Astrocyte of the cerebellum (primary cell): ENCODE data around the gene SPAAR.

Source experiments
- DNase-seq: peaks from one replicate; pipeline ENCODE4 v3.0.0-alpha.2; 2011; ENCODE audit warnings: low read depth
- H3K4me3 ChIP-seq: 2 replicates; pipeline ENCODE4 v1.5.1; 2011; ENCODE audit warnings: mild to moderate bottlenecking, low read depth, low read length, moderate library complexity
- CTCF ChIP-seq: IDR thresholded peaks from 2 replicates; pipeline ENCODE4 v1.5.1; 2012; ENCODE audit warnings: low read length, low read depth, moderate library complexity, mild to moderate bottlenecking; ENCODE audit errors: missing control alignments
- in situ Hi-C: cut with HindIII; loops from 2 replicates; pipeline ENCODE4 v1.10.0; 2017; ENCODE audit warnings: low sequenced_read_pairs

Gene SPAAR

GRCh38 chr9:35944841-35945240 lies 35.6 kb downstream of the SPAAR start:
- in situ Hi-C loops, result no loop called here
- TF ChIP-seq CTCF, result no peak
- no peak for DNase-seq
- H3K4me3 ChIP-seq, result no peak overlapping the region

DNA sequence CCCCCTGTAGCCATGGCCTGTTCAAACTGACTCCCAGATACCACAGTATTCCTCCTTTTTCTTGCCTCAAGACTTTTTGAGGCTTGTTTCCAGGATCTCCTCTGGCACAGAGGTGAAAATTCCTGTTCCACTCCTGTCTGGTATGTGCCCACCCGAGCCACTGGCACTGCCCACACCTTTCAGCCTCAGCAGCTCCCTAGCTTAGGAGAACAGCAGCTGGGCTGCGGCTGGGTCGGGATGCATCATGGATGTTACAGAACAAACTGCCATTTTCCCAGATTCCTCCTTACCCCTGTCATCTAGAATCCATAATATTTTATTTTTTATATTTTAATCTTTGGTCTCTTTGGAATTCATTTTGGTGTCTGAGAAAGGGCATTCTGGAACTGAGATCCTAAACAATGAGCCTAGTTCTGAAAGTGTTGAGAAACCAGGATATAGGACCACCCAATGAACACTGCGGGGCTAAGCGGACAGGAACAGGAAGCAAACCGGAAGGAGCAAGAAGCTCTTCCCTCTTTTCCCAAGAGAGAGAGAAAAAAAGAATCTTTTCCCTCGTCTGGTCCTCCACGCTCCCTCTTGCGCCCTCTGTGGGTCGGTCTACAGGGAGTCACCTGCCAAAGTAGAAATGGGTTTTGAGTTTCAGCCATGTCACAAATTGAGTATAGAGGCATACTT lies 36.2 kb downstream of the SPAAR start:
- in situ Hi-C loops, result no loop called here
- no peak overlapping the region for H3K4me3 ChIP-seq

DNA sequence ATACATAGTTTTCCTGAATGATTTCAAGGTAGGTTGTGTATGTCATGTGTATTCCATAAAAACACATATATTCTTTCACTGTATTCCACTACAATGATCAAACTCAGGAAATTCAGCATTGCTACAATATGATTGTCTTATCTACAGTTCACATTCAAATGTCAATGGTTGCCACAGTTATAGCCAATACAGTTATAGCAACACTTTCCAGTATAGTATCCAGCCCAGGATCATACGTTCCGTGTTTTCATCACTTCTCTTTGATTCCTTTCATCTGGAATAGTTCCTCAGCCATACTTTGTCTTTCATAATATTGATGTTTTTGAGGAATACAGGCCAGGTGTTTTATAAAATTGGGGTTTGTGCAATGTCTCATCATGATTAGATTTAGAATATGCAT lies 39.2 kb downstream of the SPAAR start:
- no peak for DNase-seq
- no peak for TF ChIP-seq CTCF
- H3K4me3 ChIP-seq, result no peak overlapping the region
- in situ Hi-C loops, result no loop called here

More for the DNA sequence above, 36.2 kb downstream of the SPAAR start:
- DNase-seq, result peak; percentile 49
- TF ChIP-seq CTCF, result peak; percentile 91

- DNase-seq, result no peak
- TF ChIP-seq CTCF, result no peak
- H3K4me3 ChIP-seq, result no peak overlapping the region
- in situ Hi-C loops, result no loop called here
These were observed 39.6 kb downstream of the SPAAR start for GRCh38 chr9:35948901-35949318.

GRCh38 chr9:35951736-35952135 lies 42.4 kb downstream of the SPAAR start:
- in situ Hi-C loops, result no loop called here
- no peak for DNase-seq
- H3K4me3 ChIP-seq, result no peak overlapping the region
- TF ChIP-seq CTCF, result no peak

DNA sequence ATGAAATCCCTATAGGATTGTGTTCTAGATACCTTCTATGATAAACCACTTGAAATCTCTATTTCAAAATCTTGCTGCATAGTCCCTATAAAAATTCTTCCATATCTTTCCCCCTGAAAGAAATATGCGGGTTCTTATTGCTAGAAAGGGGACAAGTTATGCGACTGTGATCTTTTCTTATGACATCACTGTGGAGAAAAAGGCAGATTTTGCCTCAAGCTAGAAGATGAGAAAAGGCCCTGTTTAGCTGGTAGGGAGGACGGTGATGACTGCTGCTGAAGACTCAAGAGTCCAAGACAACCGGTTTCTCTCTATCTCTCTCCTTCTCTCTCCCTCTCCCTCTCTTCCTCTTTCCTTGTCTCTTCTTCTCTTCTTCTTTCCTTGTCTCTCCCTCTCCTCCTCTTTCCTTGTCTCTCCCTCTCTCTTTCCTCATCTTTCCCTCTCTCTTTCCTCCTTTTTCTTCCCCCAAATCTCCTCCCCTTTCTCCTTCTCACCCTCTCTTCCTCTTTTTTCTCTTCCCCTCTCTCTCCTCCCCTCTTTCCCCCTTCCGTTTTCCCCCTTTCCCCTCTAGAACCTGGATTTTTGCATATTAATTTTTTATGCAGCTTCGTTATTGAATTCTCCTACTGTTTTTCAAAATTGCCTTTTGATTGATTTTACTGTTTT lies 43.4 kb downstream of the SPAAR start:
- DNase-seq, result no peak
- in situ Hi-C loops, result no loop called here
- TF ChIP-seq CTCF, result no peak
- H3K4me3 ChIP-seq, result no peak overlapping the region
